ENCODE data around the gene GET4. TPM values are rescaled to one million over a fixed set of nuclear protein-coding genes. Genes with fewer than 3 reads are reported as not detected.
A peak's percentile ranks its signal among the peaks of the same experiment; 100 is the strongest.

Gene GET4
- total RNA-seq, 1 experiment from 2014 or later: 120 TPM

GRCh38 chr7:927031-927671, 50.8 kb downstream of the GET4 start:
- POLR2A ChIA-PET (ENCODE audit: unreplicated experiment): interaction anchor here (0.6 to 1.1 kb wide), 2 partner anchors 49 to 133 kb away, joined by 3 to 4 read pairs; no protein-coding TSS in a partner anchor
- Histone ChIP-seq H3K9me2 (ENCODE audit: insufficient read depth) (no peaks in the 10 kb centered on the region), H3K27ac (no peak overlapping the region), H3K9me3 (ENCODE audit: insufficient read depth, low read depth) (no peaks in the 10 kb centered on the region), H2AFZ (no peak overlapping the region), H4K20me1 (ENCODE audit: insufficient read depth) (no peaks in the 10 kb centered on the region), H3F3A (ENCODE audit: insufficient read depth, low read depth) (no peaks in the 10 kb centered on the region; the same call in 1 of the 2 replicates), H3K4me3 (no peak overlapping the region), H3K27me3 (ENCODE audit: insufficient read depth, low read depth) (no peaks in the 10 kb centered on the region), H3K79me2 (ENCODE audit: low read depth) (no peaks in the 10 kb centered on the region), H3K4me1 (replicated peaks; ENCODE audit: insufficient read depth) (no peaks in the 10 kb centered on the region), H3K4me2 (no peak overlapping the region), H3K36me3 (ENCODE audit: low read depth) (no peaks in the 10 kb centered on the region)
- intact Hi-C loops (cut with micrococcal nuclease; ENCODE audit: unreplicated experiment): loop anchor here (1.0 kb wide), 2 partner anchors 18 to 22 kb away; no protein-coding TSS in a partner anchor
- no peak for TF ChIP-seq CTCF (conservative IDR thresholded peaks at IDR 0.05)
- no peak for TF ChIP-seq EZH2 (IDR thresholded peaks at IDR 0.05; ENCODE audit: low read depth)
- BruUV-seq (replicated peaks): no TSS peak
- CTCF ChIA-PET: no interaction called here
- peak in 1 of 2 experiments; percentile 93 for DNase-seq

GRCh38 chr7:929311-929711, 53.0 kb downstream of the GET4 start:
- Histone ChIP-seq H3K27ac (no peak overlapping the region), H2AFZ (no peak overlapping the region), H3K4me2 (no peak overlapping the region), H3K79me2 (ENCODE audit: low read depth) (no peaks in the 10 kb centered on the region), H3K4me3 (no peak overlapping the region), H3K9me2 (ENCODE audit: insufficient read depth) (no peaks in the 10 kb centered on the region), H3K27me3 (ENCODE audit: insufficient read depth, low read depth) (no peaks in the 10 kb centered on the region), H3F3A (ENCODE audit: insufficient read depth, low read depth) (no peaks in the 10 kb centered on the region; the same call in 1 of the 2 replicates), H3K36me3 (ENCODE audit: low read depth) (no peaks in the 10 kb centered on the region), H3K4me1 (replicated peaks; ENCODE audit: insufficient read depth) (no peaks in the 10 kb centered on the region), H4K20me1 (ENCODE audit: insufficient read depth) (no peaks in the 10 kb centered on the region), H3K9me3 (ENCODE audit: insufficient read depth, low read depth) (no peaks in the 10 kb centered on the region)
- TF ChIP-seq CTCF (conservative IDR thresholded peaks at IDR 0.05): no peak
- no peak for TF ChIP-seq EZH2 (IDR thresholded peaks at IDR 0.05; ENCODE audit: low read depth)
- POLR2A ChIA-PET (ENCODE audit: unreplicated experiment): interaction anchor here (0.6 kb wide), 1 partner anchor 37 kb away, joined by 19 read pairs; no protein-coding TSS in a partner anchor
- no peak for DNase-seq
- no TSS peak for BruUV-seq (replicated peaks)
- intact Hi-C loops (cut with micrococcal nuclease; ENCODE audit: unreplicated experiment): no loop called here
- CTCF ChIA-PET: interaction anchor here (0.5 to 0.7 kb wide), 2 partner anchors 23 to 254 kb away, joined by 4 to 6 read pairs; no protein-coding TSS in a partner anchor

GRCh38 chr7:930975-931758, 54.8 kb downstream of the GET4 start:
- Histone ChIP-seq H3K36me3 (ENCODE audit: low read depth) (no peaks in the 10 kb centered on the region), H3K27me3 (ENCODE audit: insufficient read depth, low read depth) (no peaks in the 10 kb centered on the region), H2AFZ (no peak overlapping the region), H3F3A (ENCODE audit: insufficient read depth, low read depth) (peaks cover 6% of the 10 kb centered on the region; the same call in 1 of the 2 replicates), H4K20me1 (ENCODE audit: insufficient read depth) (no peaks in the 10 kb centered on the region), H3K27ac (no peak overlapping the region), H3K9me3 (ENCODE audit: insufficient read depth, low read depth) (no peaks in the 10 kb centered on the region), H3K4me2 (no peak overlapping the region), H3K4me1 (replicated peaks; ENCODE audit: insufficient read depth) (peaks cover 6% of the 10 kb centered on the region), H3K4me3 (no peak overlapping the region), H3K9me2 (ENCODE audit: insufficient read depth) (no peaks in the 10 kb centered on the region), H3K79me2 (ENCODE audit: low read depth) (no peaks in the 10 kb centered on the region)
- TF ChIP-seq EZH2 (IDR thresholded peaks at IDR 0.05; ENCODE audit: low read depth): no peak
- no peak for TF ChIP-seq CTCF (conservative IDR thresholded peaks at IDR 0.05)
- ChIA-PET POLR2A (ENCODE audit: unreplicated experiment) (no interaction called here), CTCF (no interaction called here)
- intact Hi-C loops (cut with micrococcal nuclease; ENCODE audit: unreplicated experiment): no loop called here
- BruUV-seq (replicated peaks): no TSS peak
- DNase-seq: no peak
